Stimulated activated CD4-positive, alpha-beta T cell treated with anti-CD3 and anti-CD28 coated beads, TNF-alpha, amount 100 ng/mL, for 4 hours (primary cell): ENCODE data around the gene TNFSF8.

Experiments
- DNase-seq, 3 experiments: peaks; one replicate each; pipeline ENCODE4 v3.0.0-alpha.2; 2020; ENCODE audit warnings: low read depth in 3 of 3

The TNFSF8 gene

DNA sequence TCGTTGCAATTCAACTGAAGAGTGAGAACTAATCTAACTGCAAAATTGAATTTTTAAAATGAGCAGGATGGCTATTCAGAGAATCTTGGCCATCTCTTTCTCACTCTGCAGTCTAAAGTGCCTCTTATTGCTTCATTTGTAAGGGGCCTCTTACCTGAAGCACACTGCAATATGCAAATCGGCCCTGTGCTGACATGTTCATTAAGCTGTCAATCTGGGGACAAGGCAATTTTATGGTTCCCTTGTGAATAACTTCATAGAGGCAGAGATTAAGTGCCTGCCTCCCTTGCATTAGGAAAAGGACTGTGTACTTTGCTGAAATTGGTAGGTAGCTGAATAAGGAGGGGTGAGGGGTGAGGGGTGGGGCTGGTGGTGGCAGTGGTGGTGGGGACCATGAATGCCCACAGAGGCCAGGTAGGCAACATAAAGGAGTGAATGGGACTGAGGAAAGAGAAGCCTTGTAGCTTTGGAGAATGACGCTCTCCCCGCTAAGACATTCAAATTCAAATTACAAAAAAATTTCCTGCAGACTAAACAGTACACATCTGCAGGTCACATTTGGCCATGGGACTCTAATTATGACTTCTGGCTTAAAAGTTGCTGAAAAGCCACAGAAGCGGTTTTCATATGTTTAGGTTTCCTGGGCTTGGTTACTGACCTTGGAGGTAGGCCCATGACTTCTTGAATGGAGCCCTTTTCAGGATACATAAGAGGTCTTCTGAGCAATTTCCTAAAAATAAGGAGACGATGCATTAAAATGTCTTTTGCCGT, 25.0 kb downstream of the TNFSF8 start:
- no peak for DNase-seq

- DNase-seq: no peak
These were observed 27.4 kb downstream of the TNFSF8 start for GRCh38 chr9:114902786-114903524.

GRCh38 chr9:114900942-114901802, 29.2 kb downstream of the TNFSF8 start:
- DNase-seq: no peak

DNA sequence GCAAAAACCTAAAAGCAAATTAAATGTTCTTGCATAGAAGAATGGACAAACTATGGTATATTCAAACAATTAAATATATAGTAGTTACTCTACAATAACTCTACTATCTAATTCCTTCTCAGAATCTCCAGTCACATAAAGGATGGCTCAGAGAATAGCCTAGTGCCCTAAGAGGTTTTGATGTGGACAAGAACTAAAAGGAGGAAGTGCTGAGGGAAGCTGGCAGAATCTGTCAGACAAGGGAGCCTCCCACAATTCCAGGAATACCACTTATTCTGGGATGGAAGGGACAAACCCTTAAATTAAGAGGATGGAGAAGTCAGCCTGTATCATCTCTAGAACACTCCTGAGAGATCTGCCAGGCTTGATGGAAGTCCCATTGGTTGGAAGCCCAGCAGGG, 30.4 kb downstream of the TNFSF8 start:
- DNase-seq: no peak

- DNase-seq: no peak
These were observed 30.9 kb downstream of the TNFSF8 start for GRCh38 chr9:114899461-114899860.

GRCh38 chr9:114898741-114899140, 31.6 kb downstream of the TNFSF8 start:
- peak in 2 of 3 experiments; percentile 49 to 66 for DNase-seq

DNA sequence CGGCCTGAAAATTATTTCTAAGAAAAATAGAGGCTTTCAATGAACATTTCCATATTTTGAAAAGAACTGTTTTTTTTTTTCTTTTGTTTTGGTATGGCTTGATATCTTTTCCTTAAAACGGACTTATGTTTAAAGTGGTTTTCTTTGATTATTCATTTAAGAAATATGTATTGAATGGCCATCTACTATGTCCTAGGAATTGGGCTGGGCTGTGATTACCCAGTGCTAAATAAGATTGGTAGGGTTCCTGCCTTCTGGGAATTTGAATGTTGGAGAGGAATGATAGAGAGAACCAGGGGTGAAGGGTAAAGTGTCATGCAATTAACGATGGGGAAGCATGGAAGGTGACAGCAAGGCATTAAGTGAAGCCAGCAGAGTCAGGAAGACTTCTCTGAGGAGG, 33.2 kb downstream of the TNFSF8 start:
- no peak for DNase-seq

- no peak for DNase-seq
These were observed 34.0 kb downstream of the TNFSF8 start for GRCh38 chr9:114896344-114896743.

DNA sequence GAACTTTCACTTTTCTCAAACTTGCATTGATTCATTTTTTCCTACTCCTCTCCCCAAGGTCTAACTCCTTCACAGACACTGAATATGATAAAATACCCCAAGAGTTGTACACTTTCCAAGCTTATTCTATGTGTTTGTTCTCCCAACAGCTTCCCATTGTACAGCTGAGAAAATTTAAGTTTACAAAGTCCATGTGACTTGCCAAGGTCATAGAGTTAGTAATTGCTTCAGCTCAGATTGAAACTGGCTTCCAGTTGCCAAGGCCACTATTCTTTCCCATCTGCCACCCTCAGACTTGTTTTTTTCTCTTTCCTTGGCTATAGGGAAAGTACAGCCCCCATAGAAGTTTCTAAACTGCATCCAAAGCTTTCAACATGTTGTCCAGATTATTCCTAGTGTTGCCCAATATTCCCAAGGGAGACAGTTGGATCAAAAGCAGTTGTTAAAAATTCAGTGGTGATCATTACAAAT, 34.8 kb downstream of the TNFSF8 start:
- no peak for DNase-seq

DNA sequence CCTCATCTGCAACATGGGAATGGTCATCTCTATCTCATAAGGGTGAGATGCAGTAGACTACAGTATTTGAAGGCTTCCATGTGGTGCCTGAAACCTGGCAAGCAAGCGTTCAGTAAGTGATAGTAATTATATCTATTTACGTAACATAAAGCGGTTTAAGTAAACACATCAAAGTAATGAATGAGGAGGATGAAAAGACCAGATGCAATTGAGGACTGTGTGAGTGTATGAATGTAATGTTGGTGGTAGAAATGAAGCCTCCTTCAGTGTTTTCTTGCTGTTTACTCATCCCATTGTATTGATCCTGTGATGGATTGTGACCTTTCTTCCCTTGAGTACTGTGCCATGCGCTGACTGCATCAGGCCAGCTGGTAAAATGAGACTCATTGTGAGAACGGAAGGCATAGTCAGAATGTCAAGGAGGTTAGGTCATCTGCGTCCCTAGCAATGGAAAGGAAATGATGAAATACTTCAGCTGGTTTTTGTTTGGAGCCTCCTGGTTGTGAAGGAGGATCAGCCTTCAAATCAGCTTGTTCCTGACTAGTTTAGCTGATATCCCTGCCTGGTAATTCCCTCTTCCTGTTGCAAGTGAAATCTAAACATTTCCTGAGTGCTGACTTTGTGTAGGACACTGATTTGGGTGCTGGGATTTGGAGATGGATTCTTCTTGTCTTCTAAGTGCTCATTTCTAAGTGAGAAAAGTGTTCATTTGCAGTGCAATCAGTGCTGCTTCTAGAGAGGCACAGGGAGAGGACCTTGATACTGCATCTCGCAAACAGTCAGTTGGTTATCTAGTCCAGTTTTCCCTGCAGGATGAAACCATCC, 35.6 kb downstream of the TNFSF8 start:
- no peak for DNase-seq

GRCh38 chr9:114894206-114894605, 36.2 kb downstream of the TNFSF8 start:
- no peak for DNase-seq

- DNase-seq: peak in 1 of 3 experiments; percentile 22
These were observed 37.0 kb downstream of the TNFSF8 start for GRCh38 chr9:114893221-114894010.

GRCh38 chr9:114889802-114890224, 40.6 kb downstream of the TNFSF8 start:
- no peak for DNase-seq

GRCh38 chr9:114888607-114889006, 41.8 kb downstream of the TNFSF8 start:
- no peak for DNase-seq

DNA sequence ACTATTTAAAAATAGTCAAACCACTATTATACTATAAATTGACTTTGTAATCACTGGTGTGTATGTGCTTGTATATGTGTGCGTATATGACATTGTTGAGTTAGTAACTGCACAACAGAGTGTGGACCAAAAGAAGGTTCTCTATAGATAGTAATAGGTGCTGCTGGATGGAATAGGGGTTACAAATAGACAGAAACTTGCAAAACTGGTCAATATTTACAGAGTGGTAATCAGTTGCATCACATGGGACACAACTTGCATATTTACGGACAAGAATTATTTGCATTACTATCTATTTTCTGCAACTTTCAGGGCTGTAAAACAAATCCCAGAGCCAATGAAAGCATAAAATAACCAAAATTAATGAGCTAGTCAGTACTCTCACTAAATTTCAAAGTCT, 42.4 kb downstream of the TNFSF8 start:
- DNase-seq: no peak

- no peak for DNase-seq
These were observed 45.5 kb downstream of the TNFSF8 start for GRCh38 chr9:114884787-114885452.

GRCh38 chr9:114883709-114884108, 46.7 kb downstream of the TNFSF8 start:
- no peak for DNase-seq

GRCh38 chr9:114880291-114880745, 50.1 kb downstream of the TNFSF8 start:
- no peak for DNase-seq

- no peak for DNase-seq
These were observed 51.4 kb downstream of the TNFSF8 start for GRCh38 chr9:114878879-114879564.
